PC-9 (cell line): Measurements from ENCODE around the gene MMAB. TPM values are rescaled to one million over a fixed set of nuclear protein-coding genes. Genes with fewer than 3 reads are reported as not detected.

Experiments used
- BruUV-seq: library from RNA; stranded (reverse); fragments of 400-500 nt; replicated peaks from 2 replicates; lab custom pipeline; 2021; lab: Mats Ljungman, UMichigan
- CTCF ChIA-PET: fragments of 300-600 bp; sonication (Branson Sonifier 250); formaldehyde crosslinking; loops from one replicate; lab custom pipeline; 2022; ENCODE audit warnings: antibody characterized with exemption; lab: Charles Lee
- POLR2A ChIA-PET: fragments of 300-600 bp; sonication (Branson Sonifier 250); formaldehyde crosslinking; loops from one replicate; lab custom pipeline; 2022; ENCODE audit warnings: antibody characterized with exemption; ENCODE audit not compliant: unreplicated experiment; lab: Charles Lee
- DNase-seq, 2 experiments: peaks; one replicate each; pipeline versions ENCODE4 v3.0.0 to v3.0.0-alpha.2; 2015 to 2022; ENCODE audit warnings: mixed read lengths in 1 of 2
- H2AFZ ChIP-seq: fragments of 200-600 bp; sonication (generic); 2 replicates; pipeline ENCODE4 v1.8.1; 2017; ENCODE audit warnings: antibody characterized with exemption
- H3F3A ChIP-seq: fragments of 200-600 bp; sonication (generic); 2 replicates; pipeline ENCODE4 v1.8.1; 2017; ENCODE audit warnings: antibody characterized with exemption, mild to moderate bottlenecking, low read depth; ENCODE audit not compliant: insufficient read depth
- H3K27ac ChIP-seq: fragments of 200-600 bp; sonication (generic); 2 replicates; pipeline ENCODE4 v1.6.1; 2016; ENCODE audit warnings: mixed run types
- H3K27me3 ChIP-seq: fragments of 200-600 bp; sonication (generic); 2 replicates; pipeline ENCODE4 v1.6.1; 2016; ENCODE audit warnings: low read depth, mixed run types; ENCODE audit not compliant: insufficient read depth
- H3K36me3 ChIP-seq: fragments of 200-600 bp; sonication (generic); 2 replicates; pipeline ENCODE4 v1.6.1; 2016; ENCODE audit warnings: low read depth, mixed run types
- H3K4me1 ChIP-seq: fragments of 200-600 bp; sonication (generic); replicated peaks from 2 replicates; pipeline ENCODE4 v1.6.1; 2016; ENCODE audit warnings: mixed run types; ENCODE audit not compliant: insufficient read depth
- H3K4me2 ChIP-seq: fragments of 200-600 bp; sonication (generic); 2 replicates; pipeline ENCODE4 v1.6.1; 2017; ENCODE audit warnings: mixed run types
- H3K4me3 ChIP-seq: fragments of 200-600 bp; sonication (generic); 2 replicates; pipeline ENCODE4 v1.6.1; 2016; ENCODE audit warnings: mixed run types
- H3K79me2 ChIP-seq: fragments of 200-600 bp; sonication (generic); 2 replicates; pipeline ENCODE4 v1.6.1; 2017; ENCODE audit warnings: low read depth, mixed run types
- H3K9me2 ChIP-seq: fragments of 200-600 bp; sonication (generic); 2 replicates; pipeline ENCODE4 v1.8.1; 2017; ENCODE audit warnings: mild to moderate bottlenecking; ENCODE audit not compliant: insufficient read depth
- H3K9me3 ChIP-seq: fragments of 200-600 bp; sonication (generic); 2 replicates; pipeline ENCODE4 v1.8.1; 2016; ENCODE audit warnings: low read depth; ENCODE audit not compliant: insufficient read depth
- H4K20me1 ChIP-seq: fragments of 200-600 bp; sonication (generic); 2 replicates; pipeline ENCODE4 v1.8.1; 2017; ENCODE audit not compliant: insufficient read depth
- CTCF ChIP-seq: fragments of 200-600 bp; sonication (generic); conservative IDR thresholded peaks from 2 replicates; pipeline ENCODE4 v1.6.1; 2017; ENCODE audit warnings: mixed run types, antibody characterized with exemption, mild to moderate bottlenecking, moderate library complexity
- EZH2 ChIP-seq: fragments of 200-600 bp; sonication (generic); IDR thresholded peaks from 2 replicates; pipeline ENCODE4 v1.8.0; 2017; ENCODE audit warnings: antibody characterized with exemption, low read depth
- intact Hi-C: fragments of 100-400 bp; cut with micrococcal nuclease; formaldehyde crosslinking; loops from one replicate; pipeline ENCODE4 v1.10.0; 2022; ENCODE audit not compliant: unreplicated experiment
- total RNA-seq: library from RNA; stranded (reverse); gene quantifications from 2 replicates; pipeline ENCODE4 v1.2.3, GENCODE V29; 2021

The MMAB gene
- total RNA-seq, 1 experiment from 2014 or later, result 84.3 TPM

- Histone ChIP-seq H3K9me3 (no peaks in the 10 kb centered on the region), H3K4me2 (no peak overlapping the region), H3K27ac (no peak overlapping the region), H2AFZ (no peak overlapping the region), H3K9me2 (no peaks in the 10 kb centered on the region), H3K4me3 (no peak overlapping the region), H3K36me3 (0 out of 2 replicates have a peak, but pooled peaks cover 4% of the 10 kb centered on the region), H3K27me3 (no peaks in the 10 kb centered on the region), H3K79me2 (no peaks in the 10 kb centered on the region), H4K20me1 (no peaks in the 10 kb centered on the region), H3K4me1 (no peaks in the 10 kb centered on the region), H3F3A (no peaks in the 10 kb centered on the region)
- no TSS peak for BruUV-seq
- CTCF ChIA-PET, result no interaction called here
- intact Hi-C loops, result no loop called here
- POLR2A ChIA-PET, result interaction anchor here (0.6 kb wide), 1 partner anchor 12 kb away, joined by 4 read pairs; the partner anchor contains the start of gene MMAB
- no peak for DNase-seq
- TF ChIP-seq CTCF, result no peak
Observed at GRCh38 chr12:109560867-109561710, 12.2 kb downstream of the MMAB start.

GRCh38 chr12:109559601-109560000 lies 13.7 kb downstream of the MMAB start:
- Histone ChIP-seq H3K4me3 (no peak overlapping the region), H3K9me3 (no peaks in the 10 kb centered on the region), H3K9me2 (no peaks in the 10 kb centered on the region), H3K27me3 (no peaks in the 10 kb centered on the region), H3K27ac (no peak overlapping the region), H3K36me3 (0 out of 2 replicates have a peak, but pooled peaks cover 4% of the 10 kb centered on the region), H2AFZ (no peak overlapping the region), H3K4me2 (no peak overlapping the region), H4K20me1 (no peaks in the 10 kb centered on the region), H3F3A (no peaks in the 10 kb centered on the region), H3K4me1 (no peaks in the 10 kb centered on the region), H3K79me2 (no peaks in the 10 kb centered on the region)
- POLR2A ChIA-PET, result no interaction called here
- no TSS peak for BruUV-seq
- no peak for DNase-seq
- intact Hi-C loops, result no loop called here
- CTCF ChIA-PET, result interaction anchor here (0.6 kb wide), 1 partner anchor 49 kb away, joined by 3 read pairs; no protein-coding TSS in a partner anchor
- TF ChIP-seq CTCF (no peak), EZH2 (no peak)

- BruUV-seq, result no TSS peak
- intact Hi-C loops, result no loop called here
- no peaks in the 10 kb centered on the region for H3K79me2 ChIP-seq
- H3K4me2 ChIP-seq, result no peak overlapping the region
- 0 out of 2 replicates have a peak, but pooled peaks cover 4% of the 10 kb centered on the region for H3K36me3 ChIP-seq
- no peaks in the 10 kb centered on the region for H3K4me1 ChIP-seq
- CTCF ChIA-PET, result no interaction called here
- DNase-seq, result no peak
- no peak overlapping the region for H2AFZ ChIP-seq
- POLR2A ChIA-PET, result no interaction called here
- H4K20me1 ChIP-seq, result no peaks in the 10 kb centered on the region
- H3K27ac ChIP-seq, result no peak overlapping the region
- no peak overlapping the region for H3K4me3 ChIP-seq
- no peaks in the 10 kb centered on the region for H3K9me3 ChIP-seq
- no peaks in the 10 kb centered on the region for H3K27me3 ChIP-seq
- H3K9me2 ChIP-seq, result no peaks in the 10 kb centered on the region
- TF ChIP-seq EZH2 (no peak), CTCF (no peak)
- no peaks in the 10 kb centered on the region for H3F3A ChIP-seq
Observed at GRCh38 chr12:109559200-109559505, 14.2 kb downstream of the MMAB start.
